GM20431 (cell line): ENCODE measurements around the gene RAC3.

ENCODE experiments used
- in situ Hi-C: fragments of 300-500 bp; cut with MseI, MboI; formaldehyde crosslinking; loops from one replicate; pipeline ENCODE4 v1.15.0; 2020; ENCODE audit warnings: low sequenced_read_pairs; ENCODE audit not compliant: unreplicated experiment

Gene RAC3

DNA sequence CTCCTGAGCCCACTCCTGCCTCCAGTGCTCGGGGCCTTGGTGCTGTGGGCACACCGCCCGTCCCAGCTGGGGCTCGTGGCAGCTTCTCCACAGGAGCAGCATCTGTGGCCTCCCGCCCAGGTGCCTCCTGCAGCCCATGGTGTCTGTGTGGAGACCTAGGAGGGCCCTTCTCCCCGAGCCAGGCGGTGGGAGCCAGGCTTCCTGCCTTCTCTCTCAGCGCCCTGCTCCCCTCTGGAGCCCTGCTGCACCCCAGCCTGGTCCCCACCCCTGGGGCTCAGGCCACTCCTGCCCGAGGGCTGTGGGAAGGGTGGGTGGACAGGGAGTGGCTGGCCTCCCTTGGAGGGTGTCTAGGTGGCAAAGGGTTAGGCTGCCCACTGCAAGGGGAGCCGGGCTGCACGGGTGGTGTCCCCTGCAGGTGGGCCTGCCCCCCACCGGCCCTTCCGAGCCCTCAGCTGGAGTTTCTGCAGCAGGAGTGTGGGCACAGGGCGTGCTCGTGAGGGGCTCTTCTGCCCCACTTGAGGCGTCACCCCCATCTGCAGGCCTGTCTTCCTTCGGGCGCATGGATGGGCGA lies 19.8 kb upstream of the RAC3 start:
- in situ Hi-C loops = no loop called here

DNA sequence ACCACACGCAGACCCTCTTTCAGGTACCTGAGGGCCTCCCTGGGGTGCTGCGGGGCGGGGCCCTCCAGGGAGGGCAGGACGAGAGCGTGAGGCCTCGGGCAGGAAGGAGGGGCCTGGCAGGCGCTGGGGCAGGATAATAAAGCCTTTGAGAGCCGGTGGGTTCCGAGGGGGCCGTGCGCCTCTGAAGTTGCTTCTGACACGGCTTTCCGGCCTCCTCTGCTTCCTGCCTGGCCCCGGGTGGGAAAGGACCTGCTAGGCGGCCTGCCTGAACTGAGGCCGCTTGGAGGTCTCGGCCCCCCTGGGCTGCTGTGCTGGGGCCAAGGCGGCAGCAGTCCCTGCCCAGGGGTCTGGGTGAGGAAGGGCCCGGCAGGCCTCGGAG lies 19.2 kb upstream of the RAC3 start:
- in situ Hi-C loops = no loop called here

GRCh38 chr17:82012640-82013295 lies 18.7 kb upstream of the RAC3 start:
- in situ Hi-C loops = no loop called here

- in situ Hi-C loops = no loop called here
Measured at GRCh38 chr17:82013341-82013740, 18.1 kb upstream of the RAC3 start.

DNA sequence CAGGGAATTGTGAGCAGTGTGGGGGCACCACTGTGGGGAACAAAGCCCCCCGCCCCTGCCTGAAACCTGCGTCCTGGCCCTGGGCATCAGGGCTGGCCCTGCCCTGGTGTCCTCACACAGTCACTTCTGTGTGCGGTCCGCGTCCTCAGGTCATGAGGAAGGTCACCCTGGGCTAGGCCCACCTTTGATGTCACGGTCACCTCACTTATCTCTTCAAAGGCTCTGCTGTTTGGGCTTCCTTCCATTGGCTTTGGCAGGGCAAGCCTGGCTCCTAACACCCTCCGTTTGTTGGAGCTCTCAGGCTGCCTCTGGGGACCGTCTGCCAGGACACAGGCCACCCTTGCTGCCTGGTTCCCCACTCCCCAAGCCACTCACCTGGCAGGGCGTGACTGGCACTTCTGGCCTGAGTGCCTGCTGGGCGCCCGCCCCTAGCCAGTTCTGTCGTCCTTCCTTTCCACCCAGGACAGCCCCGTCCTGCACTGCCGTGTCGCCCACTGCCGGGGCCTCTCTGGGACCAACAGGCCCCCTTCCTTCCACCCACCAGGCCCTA lies 17.6 kb upstream of the RAC3 start:
- in situ Hi-C loops = no loop called here

- in situ Hi-C loops = no loop called here
Measured at GRCh38 chr17:82014432-82014831, 17.0 kb upstream of the RAC3 start.

- in situ Hi-C loops = no loop called here
Measured at GRCh38 chr17:82014971-82015310, 16.5 kb upstream of the RAC3 start.

GRCh38 chr17:82015311-82015971 lies 16.0 kb upstream of the RAC3 start:
- in situ Hi-C loops = no loop called here

GRCh38 chr17:82016061-82016874 lies 15.2 kb upstream of the RAC3 start:
- in situ Hi-C loops = no loop called here

- in situ Hi-C loops = no loop called here
Measured at GRCh38 chr17:82016875-82017459, 14.5 kb upstream of the RAC3 start.

DNA sequence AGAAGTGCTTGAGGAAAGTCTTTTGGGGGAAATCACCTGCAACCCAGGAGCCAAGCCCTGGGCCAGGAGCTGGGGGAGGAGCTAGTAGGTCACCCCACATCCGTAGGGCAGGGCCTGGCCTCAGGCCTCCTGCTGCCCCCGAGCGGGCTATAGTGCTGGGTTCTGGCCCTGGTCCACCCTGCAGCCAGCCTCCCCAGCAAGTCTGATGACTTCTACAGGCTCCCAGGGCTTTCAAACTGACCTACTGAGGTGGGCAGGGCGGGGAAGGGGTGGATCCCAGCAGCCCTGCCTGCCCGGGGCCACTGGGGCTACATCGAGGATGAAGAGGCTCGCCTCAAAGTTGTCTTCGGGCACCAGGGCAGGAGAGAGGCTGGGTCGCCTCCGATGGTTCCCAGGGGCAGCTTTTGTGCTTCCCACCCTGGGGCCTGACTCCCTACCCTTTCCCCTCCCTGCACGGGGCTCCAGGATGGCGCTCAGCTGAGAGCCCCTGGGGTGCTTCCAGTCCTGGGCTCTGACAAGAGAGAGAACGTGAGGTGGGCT lies 13.8 kb upstream of the RAC3 start:
- in situ Hi-C loops = no loop called here

GRCh38 chr17:82018152-82018988 lies 13.1 kb upstream of the RAC3 start:
- in situ Hi-C loops = no loop called here

DNA sequence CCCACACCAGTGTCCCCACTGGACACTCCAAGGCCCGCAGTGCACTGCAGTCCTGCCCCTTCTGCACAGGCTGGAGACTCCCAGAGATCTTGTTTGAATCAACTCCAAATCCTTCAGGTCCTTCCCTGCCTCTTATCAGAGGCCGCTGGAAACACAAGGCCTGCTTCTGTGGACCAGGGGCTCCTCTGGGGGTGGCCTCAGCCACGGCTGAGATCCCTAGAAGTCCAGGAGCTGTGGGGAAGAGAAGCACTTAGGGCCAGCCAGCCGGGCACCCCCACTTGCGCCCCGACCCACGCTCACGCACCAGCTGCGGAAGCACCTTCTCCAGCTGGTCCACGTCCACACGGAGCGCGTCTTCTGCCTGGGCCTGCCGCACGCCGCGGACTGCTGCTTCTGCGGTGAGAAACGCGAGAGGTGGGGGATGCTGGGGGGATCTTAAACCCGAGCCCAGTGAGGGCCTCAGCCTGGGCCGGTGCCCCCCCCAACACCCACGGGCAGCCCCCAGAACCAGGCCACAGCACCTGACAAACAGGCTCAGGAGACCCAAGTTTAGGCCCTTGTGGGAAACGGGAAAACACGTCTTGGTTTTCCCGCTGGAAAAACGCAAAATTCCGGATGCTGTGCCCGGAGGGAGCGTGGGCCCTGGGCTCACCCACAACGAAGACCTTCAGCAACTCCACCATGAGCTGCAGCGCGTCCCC lies 12.3 kb upstream of the RAC3 start:
- in situ Hi-C loops = no loop called here

DNA sequence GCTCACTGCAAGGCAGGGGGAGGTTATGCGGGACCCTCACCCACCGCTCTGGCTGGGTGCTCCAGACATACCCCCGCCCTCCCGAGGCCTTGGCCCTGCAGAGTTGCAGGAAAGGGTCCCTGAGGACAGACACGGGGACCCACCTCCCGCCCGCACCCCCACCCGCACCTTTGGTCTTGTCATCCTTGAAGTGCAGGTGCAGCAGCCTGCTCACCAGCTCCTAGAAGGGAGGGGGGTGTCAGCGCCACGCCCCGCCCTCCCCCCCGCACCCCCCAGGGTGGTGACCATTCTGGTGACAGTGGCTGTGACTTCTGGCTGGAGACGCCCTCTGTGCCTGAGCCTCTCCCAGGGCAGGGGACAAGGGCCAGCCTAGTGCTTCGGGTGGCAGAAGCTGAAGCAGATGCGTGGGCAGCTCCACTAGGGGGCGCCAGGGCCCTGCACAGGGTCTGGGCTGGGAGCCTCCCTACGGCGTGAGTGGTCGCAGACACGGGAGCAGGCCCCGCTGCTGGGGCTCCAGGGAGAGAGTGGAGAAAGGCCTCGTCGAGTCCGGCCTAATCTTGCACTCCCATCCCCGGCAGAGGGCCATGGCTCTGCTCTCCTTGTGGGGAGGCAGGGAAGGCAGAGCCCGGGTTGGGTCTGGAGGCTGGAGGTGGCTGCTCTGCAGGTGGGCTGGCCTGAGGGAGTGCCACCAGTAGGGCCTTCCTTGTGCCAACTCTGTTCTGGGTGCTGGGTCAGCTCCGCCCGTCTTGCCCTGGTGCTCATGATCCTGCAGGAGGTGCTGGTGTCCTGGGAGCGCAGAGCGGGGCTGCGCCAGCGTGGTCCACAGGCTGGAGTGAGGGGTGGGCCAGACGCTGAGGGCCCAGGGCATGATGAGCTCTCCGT lies 11.5 kb upstream of the RAC3 start:
- in situ Hi-C loops = loop anchor here (10.0 kb wide), 1 partner anchor 135 kb away; no protein-coding TSS in a partner anchor

- in situ Hi-C loops = loop anchor here (10.0 kb wide), 1 partner anchor 134 kb away; no protein-coding TSS in a partner anchor
Measured at GRCh38 chr17:82020572-82021106, 10.8 kb upstream of the RAC3 start.

GRCh38 chr17:82021107-82021899 lies 10.2 kb upstream of the RAC3 start:
- in situ Hi-C loops = loop anchor here (10.0 kb wide), 1 partner anchor 133 kb away; no protein-coding TSS in a partner anchor
